ENCODE results near the gene CGB2. TPM values are rescaled to one million over a fixed set of nuclear protein-coding genes. Genes with fewer than 3 reads are reported as not detected.
A peak's percentile ranks its signal among the peaks of the same experiment; 100 is the strongest.

Gene CGB2
- total RNA-seq, 1 donor from 2014 or later: 0.52 TPM

DNA sequence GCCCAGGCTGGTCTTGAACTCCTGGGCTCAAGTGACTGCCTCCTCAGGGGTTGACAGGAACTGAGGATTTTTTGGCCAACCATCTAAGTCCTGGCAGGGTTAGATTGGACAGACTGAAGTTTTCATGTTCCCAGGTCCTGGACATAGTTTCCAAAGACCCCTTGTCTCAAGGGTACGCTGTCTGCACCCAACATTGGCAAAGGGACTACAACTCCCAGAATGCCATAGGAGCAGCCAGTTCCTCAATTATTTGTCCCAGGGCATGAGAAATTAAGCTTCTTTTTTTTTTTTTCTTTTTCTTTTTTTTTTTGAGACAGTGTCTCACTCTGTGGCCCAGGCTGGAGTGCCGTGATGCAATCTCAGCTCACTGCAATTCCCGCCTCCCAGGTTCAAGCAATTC, 45.5 kb upstream of the CGB2 start:
- Histone ChIP-seq H3K36me3 (ENCODE audit: insufficient read depth, low read length) (peaks cover 16% of the 10 kb centered on the region), H3K9me3 (ENCODE audit: insufficient read depth, low read depth, low read length) (no peaks in the 10 kb centered on the region)

DNA sequence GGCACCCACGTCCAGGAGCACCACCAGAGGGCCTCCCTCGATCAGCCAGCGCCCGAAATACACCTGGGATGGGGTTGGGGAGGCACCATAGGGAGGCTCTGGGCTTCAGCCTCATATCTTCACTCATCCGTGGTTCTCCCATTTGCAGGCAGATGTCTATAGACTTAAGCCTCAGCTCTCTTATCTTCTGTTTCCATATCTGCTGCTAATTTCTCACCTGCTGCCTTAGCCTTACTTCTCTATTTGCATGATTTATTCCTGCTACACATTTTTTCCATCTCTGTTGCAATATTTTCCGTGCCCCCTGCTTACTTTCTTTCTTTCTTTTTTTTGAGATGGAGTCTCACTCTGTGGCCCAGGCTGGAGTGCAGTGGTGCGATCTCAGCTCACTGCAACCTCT, 44.4 kb upstream of the CGB2 start:
- peaks cover 18% of the 10 kb centered on the region for H3K36me3 Mint-ChIP-seq (ENCODE audit: low read depth, unreplicated experiment)
- DNase-seq (ENCODE audit: low read depth) (no peak), FAIRE-seq (no peak)
- no peaks in the 10 kb centered on the region for H3K27me3 Mint-ChIP-seq (ENCODE audit: low read depth, unreplicated experiment)
- H3K9ac ChIP-seq (ENCODE audit: low read length): no peak overlapping the region
- peaks cover 14% of the 10 kb centered on the region for H3K36me3 ChIP-seq (ENCODE audit: insufficient read depth, low read length)
- H3K4me1 ChIP-seq (ENCODE audit: insufficient read depth, low read length): peaks cover 13% of the 10 kb centered on the region
- peaks cover 27% of the 10 kb centered on the region for H4K20me1 ChIP-seq (ENCODE audit: insufficient read depth, low read length)
- H3K4me2 ChIP-seq (ENCODE audit: low read length): no peak overlapping the region
- no peak overlapping the region for H3K4me3 ChIP-seq (ENCODE audit: insufficient read depth, low read depth, low read length)
- no peak overlapping the region for H2AFZ ChIP-seq (ENCODE audit: low read depth, low read length)
- H3K27ac ChIP-seq (ENCODE audit: low read depth, low read length): no peak overlapping the region
- peaks cover 23% of the 10 kb centered on the region for H3K79me2 ChIP-seq (ENCODE audit: insufficient read depth, low read length)
- H3K4me3 Mint-ChIP-seq (ENCODE audit: unreplicated experiment): peak overlapping the region; percentile 70
- peaks cover 14% of the 10 kb centered on the region for H3K4me1 Mint-ChIP-seq (ENCODE audit: low read depth, unreplicated experiment)
- H3K27me3 ChIP-seq (ENCODE audit: insufficient read depth, low read length): no peaks in the 10 kb centered on the region
- TF ChIP-seq EZH2 (IDR thresholded peaks at IDR 0.05; ENCODE audit: insufficient read depth, low read length): no peak
- TF ChIP-seq, protein P1, sequence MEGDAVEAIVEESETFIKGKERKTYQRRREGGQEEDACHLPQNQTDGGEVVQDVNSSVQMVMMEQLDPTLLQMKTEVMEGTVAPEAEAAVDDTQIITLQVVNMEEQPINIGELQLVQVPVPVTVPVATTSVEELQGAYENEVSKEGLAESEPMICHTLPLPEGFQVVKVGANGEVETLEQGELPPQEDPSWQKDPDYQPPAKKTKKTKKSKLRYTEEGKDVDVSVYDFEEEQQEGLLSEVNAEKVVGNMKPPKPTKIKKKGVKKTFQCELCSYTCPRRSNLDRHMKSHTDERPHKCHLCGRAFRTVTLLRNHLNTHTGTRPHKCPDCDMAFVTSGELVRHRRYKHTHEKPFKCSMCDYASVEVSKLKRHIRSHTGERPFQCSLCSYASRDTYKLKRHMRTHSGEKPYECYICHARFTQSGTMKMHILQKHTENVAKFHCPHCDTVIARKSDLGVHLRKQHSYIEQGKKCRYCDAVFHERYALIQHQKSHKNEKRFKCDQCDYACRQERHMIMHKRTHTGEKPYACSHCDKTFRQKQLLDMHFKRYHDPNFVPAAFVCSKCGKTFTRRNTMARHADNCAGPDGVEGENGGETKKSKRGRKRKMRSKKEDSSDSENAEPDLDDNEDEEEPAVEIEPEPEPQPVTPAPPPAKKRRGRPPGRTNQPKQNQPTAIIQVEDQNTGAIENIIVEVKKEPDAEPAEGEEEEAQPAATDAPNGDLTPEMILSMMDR (IDR thresholded peaks at IDR 0.05; ENCODE audit: insufficient read depth, low read depth, low read length): no peak
- no peaks in the 10 kb centered on the region for H3K9me3 ChIP-seq (ENCODE audit: insufficient read depth, low read depth, low read length)
- H3K27ac Mint-ChIP-seq (ENCODE audit: unreplicated experiment): no peak overlapping the region
- H3K9me3 Mint-ChIP-seq (ENCODE audit: unreplicated experiment): peaks cover 2% of the 10 kb centered on the region

More for the DNA sequence above, 45.5 kb upstream of the CGB2 start:
- H3K4me2 ChIP-seq (ENCODE audit: low read length): no peak overlapping the region
- Mint-ChIP-seq H3K4me3 (ENCODE audit: unreplicated experiment) (no peak overlapping the region), H3K9me3 (ENCODE audit: unreplicated experiment) (peaks cover 2% of the 10 kb centered on the region), H3K27ac (ENCODE audit: unreplicated experiment) (no peak overlapping the region), H3K27me3 (ENCODE audit: low read depth, unreplicated experiment) (no peaks in the 10 kb centered on the region), H3K36me3 (ENCODE audit: low read depth, unreplicated experiment) (peaks cover 25% of the 10 kb centered on the region), H3K4me1 (ENCODE audit: low read depth, unreplicated experiment) (peaks cover 11% of the 10 kb centered on the region)
- peaks cover 20% of the 10 kb centered on the region for H4K20me1 ChIP-seq (ENCODE audit: insufficient read depth, low read length)
- H3K79me2 ChIP-seq (ENCODE audit: insufficient read depth, low read length): peaks cover 12% of the 10 kb centered on the region
- no peak overlapping the region for H3K4me3 ChIP-seq (ENCODE audit: insufficient read depth, low read depth, low read length)
- DNase-seq (ENCODE audit: low read depth): no peak
- H3K27me3 ChIP-seq (ENCODE audit: insufficient read depth, low read length): no peaks in the 10 kb centered on the region
- H3K4me1 ChIP-seq (ENCODE audit: insufficient read depth, low read length): peaks cover 4% of the 10 kb centered on the region
- FAIRE-seq: no peak
- H2AFZ ChIP-seq (ENCODE audit: low read depth, low read length): no peak overlapping the region
- TF ChIP-seq EZH2 (IDR thresholded peaks at IDR 0.05; ENCODE audit: insufficient read depth, low read length): no peak
- TF ChIP-seq, protein P1 (IDR thresholded peaks at IDR 0.05; ENCODE audit: insufficient read depth, low read depth, low read length): no peak
- no peak overlapping the region for H3K9ac ChIP-seq (ENCODE audit: low read length)
- H3K27ac ChIP-seq (ENCODE audit: low read depth, low read length): no peak overlapping the region

DNA sequence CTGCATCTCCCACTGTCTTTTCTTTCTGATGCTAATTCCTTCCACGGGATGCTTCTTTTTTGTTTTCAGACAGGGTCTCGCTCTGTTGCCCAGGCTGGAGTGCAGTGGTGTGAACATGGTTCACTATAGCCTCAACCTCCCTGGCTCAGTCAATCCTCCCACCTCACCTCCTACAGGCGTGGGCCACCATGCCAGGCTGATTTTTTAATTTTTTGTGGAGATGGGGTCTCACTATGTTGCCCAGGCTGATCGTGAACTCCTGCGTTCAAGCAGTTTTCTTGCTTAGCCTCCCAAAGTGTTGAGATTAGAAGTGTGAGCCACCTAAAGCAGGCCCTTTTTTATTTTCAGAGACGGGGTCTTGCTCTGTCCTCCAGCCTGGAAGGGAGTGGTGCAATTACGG, 43.4 kb upstream of the CGB2 start:
- Histone ChIP-seq H2AFZ (ENCODE audit: low read depth, low read length) (no peak overlapping the region), H3K4me1 (ENCODE audit: insufficient read depth, low read length) (peaks cover 13% of the 10 kb centered on the region), H3K27me3 (ENCODE audit: insufficient read depth, low read length) (no peaks in the 10 kb centered on the region), H3K27ac (ENCODE audit: low read depth, low read length) (no peak overlapping the region), H3K9ac (ENCODE audit: low read length) (no peak overlapping the region), H4K20me1 (ENCODE audit: insufficient read depth, low read length) (peaks cover 27% of the 10 kb centered on the region), H3K79me2 (ENCODE audit: insufficient read depth, low read length) (peaks cover 31% of the 10 kb centered on the region), H3K4me2 (ENCODE audit: low read length) (no peak overlapping the region), H3K4me3 (ENCODE audit: insufficient read depth, low read depth, low read length) (no peak overlapping the region), H3K9me3 (ENCODE audit: insufficient read depth, low read depth, low read length) (no peaks in the 10 kb centered on the region), H3K36me3 (ENCODE audit: insufficient read depth, low read length) (peaks cover 9% of the 10 kb centered on the region)
- FAIRE-seq (no peak), DNase-seq (ENCODE audit: low read depth) (no peak)
- H3K27me3 Mint-ChIP-seq (ENCODE audit: low read depth, unreplicated experiment): no peaks in the 10 kb centered on the region
- TF ChIP-seq EZH2 (IDR thresholded peaks at IDR 0.05; ENCODE audit: insufficient read depth, low read length): no peak
- H3K27ac Mint-ChIP-seq (ENCODE audit: unreplicated experiment): no peak overlapping the region
- no peak overlapping the region for H3K4me3 Mint-ChIP-seq (ENCODE audit: unreplicated experiment)
- peaks cover 14% of the 10 kb centered on the region for H3K4me1 Mint-ChIP-seq (ENCODE audit: low read depth, unreplicated experiment)
- H3K36me3 Mint-ChIP-seq (ENCODE audit: low read depth, unreplicated experiment): peaks cover 15% of the 10 kb centered on the region
- H3K9me3 Mint-ChIP-seq (ENCODE audit: unreplicated experiment): peaks cover 2% of the 10 kb centered on the region
